ENCODE results near the gene SMIM33. TPM values are rescaled to one million over a fixed set of nuclear protein-coding genes. Genes with fewer than 3 reads are reported as not detected.
"Not testable (repeated sequence)": the region's sequence is repeated elsewhere in the genome, so short reads cannot be mapped to it uniquely, and the experiment has no call there.

Gene SMIM33
- polyA plus RNA-seq, 1 of the 3 experiments (the other 2 are of a cell fraction): not detected

DNA sequence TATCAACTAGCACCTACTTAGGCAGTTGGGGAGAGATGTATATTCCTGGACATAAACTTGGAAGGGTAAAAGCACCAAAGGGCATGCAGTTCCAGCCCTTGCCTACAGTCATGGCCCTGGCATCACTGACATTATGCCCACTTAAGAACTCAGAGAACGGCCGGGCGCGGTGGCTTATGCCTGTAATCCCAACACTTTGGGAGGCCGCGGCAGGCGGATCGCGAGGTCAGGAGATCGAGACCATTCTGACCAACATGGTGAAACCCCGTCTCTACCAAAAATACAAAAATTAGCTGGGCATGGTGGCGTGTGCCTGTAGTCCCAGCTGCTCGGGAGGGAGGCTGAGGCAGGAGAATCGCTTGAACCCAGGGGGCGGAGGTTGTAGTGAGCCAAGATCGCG, 30.4 kb upstream of the SMIM33 start:
- Histone ChIP-seq H3K4me1 (ENCODE audit: control insufficient read depth in 1 of 2, insufficient read depth in 2 of 2, low read depth in 1 of 2, low read length in 1 of 2) (peaks cover 10 to 22% of the 10 kb centered on the region in 2 experiments; a peak in 3 of 4 replicates), H3F3A (replicated peaks; ENCODE audit: insufficient read depth) (peaks cover 22% of the 10 kb centered on the region)
- H2AFZ ChIP-seq (ENCODE audit: low read depth); H3K4me2 ChIP-seq; H3K9me2 ChIP-seq; H3K27me3 ChIP-seq (ENCODE audit: insufficient read depth); H3K36me3 ChIP-seq (replicated peaks in 1 of 2; ENCODE audit: control insufficient read depth in 1 of 2, insufficient read depth in 2 of 2, low read length in 1 of 2); H3K4me3 ChIP-seq (ENCODE audit: low read depth in 2 of 2, low read length in 1 of 2); H3K9ac ChIP-seq; DNase-seq; POLR2A ChIA-PET; H3K9me3 ChIP-seq; H3K27ac ChIP-seq (ENCODE audit: low read depth in 2 of 2, low read length in 1 of 2); H3K79me2 ChIP-seq (ENCODE audit: insufficient read depth); H4K20me1 ChIP-seq (ENCODE audit: insufficient read depth): not testable (repeated sequence)
- CTCF ChIA-PET: interaction anchor here (1.0 kb wide), 1 partner anchor 73 kb away, joined by 4 read pairs; no protein-coding TSS in a partner anchor
- 93% methylated on average over 16 of the region's 17 CpGs for WGBS (ENCODE audit: low lambda C conversion rate)

GRCh38 chr5:139443831-139444453, 26.9 kb upstream of the SMIM33 start:
- CTCF ChIA-PET: interaction anchor here (0.6 to 2.6 kb wide), 3 partner anchors 22 to 144 kb away, joined by 3 to 10 read pairs (median 10); no protein-coding TSS in a partner anchor
- Histone ChIP-seq H4K20me1 (ENCODE audit: insufficient read depth) (no peaks in the 10 kb centered on the region), H3K9ac (peak overlapping the region; percentile 42; the same call in 1 of the 2 replicates), H3F3A (replicated peaks; ENCODE audit: insufficient read depth) (peaks cover 40% of the 10 kb centered on the region), H3K4me3 (ENCODE audit: low read depth in 2 of 2, low read length in 1 of 2) (no peak overlapping the region), H3K36me3 (replicated peaks in 1 of 2; ENCODE audit: control insufficient read depth in 1 of 2, insufficient read depth in 2 of 2, low read length in 1 of 2) (no peaks in the 10 kb centered on the region), H3K9me2 (no peaks in the 10 kb centered on the region), H3K9me3 (no peaks in the 10 kb centered on the region), H3K4me1 (ENCODE audit: control insufficient read depth in 1 of 2, insufficient read depth in 2 of 2, low read depth in 1 of 2, low read length in 1 of 2) (peaks cover 5 to 29% of the 10 kb centered on the region in 2 experiments; a peak in 3 of 4 replicates), H3K27me3 (ENCODE audit: insufficient read depth) (no peaks in the 10 kb centered on the region), H3K79me2 (ENCODE audit: insufficient read depth) (no peaks in the 10 kb centered on the region), H3K27ac (ENCODE audit: low read depth in 2 of 2, low read length in 1 of 2) (peak overlapping the region; percentile 67 to 87; a peak in 3 of 4 replicates), H3K4me2 (peak overlapping the region; percentile 36; the same call in 1 of the 2 replicates), H2AFZ (ENCODE audit: low read depth) (no peak overlapping the region)
- WGBS (ENCODE audit: low lambda C conversion rate): 26% methylated on average over 4 of the region's 4 CpGs
- POLR2A ChIA-PET: no interaction called here
- DNase-seq: peak; percentile 16
- TF ChIP-seq ELF1 (IDR thresholded peaks at IDR 0.05): no peak
- peak; percentile 95 for TF ChIP-seq JUND (IDR thresholded peaks at IDR 0.05)
- peak; percentile 90 for TF ChIP-seq TEAD4 (IDR thresholded peaks at IDR 0.05; ENCODE audit: borderline replicate concordance, insufficient read depth)
- no peak; the same call in 1 of the 2 replicates for TF ChIP-seq TAF1 (IDR thresholded peaks at IDR 0.05; ENCODE audit: borderline replicate concordance, low read depth, low read length)
- TF ChIP-seq EZH2phosphoT487 (IDR thresholded peaks at IDR 0.05; ENCODE audit: borderline replicate concordance, low read depth): no peak
- TF ChIP-seq CHD2 (IDR thresholded peaks at IDR 0.05; ENCODE audit: low read length, partially characterized antibody): no peak
- TF ChIP-seq USF1 (IDR thresholded peaks at IDR 0.05; ENCODE audit: borderline replicate concordance, low read depth): no peak
- TF ChIP-seq, protein P1, sequence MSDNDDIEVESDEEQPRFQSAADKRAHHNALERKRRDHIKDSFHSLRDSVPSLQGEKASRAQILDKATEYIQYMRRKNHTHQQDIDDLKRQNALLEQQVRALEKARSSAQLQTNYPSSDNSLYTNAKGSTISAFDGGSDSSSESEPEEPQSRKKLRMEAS (IDR thresholded peaks at IDR 0.05; ENCODE audit: low read depth): peak; percentile 71
- no peak for TF ChIP-seq SMC3 (IDR thresholded peaks at IDR 0.05; ENCODE audit: low read depth, low read length)
- TF ChIP-seq SIN3A (IDR thresholded peaks at IDR 0.05; ENCODE audit: borderline replicate concordance, low read depth, low read length): peak; percentile 79; the same call in 1 of the 2 replicates
- TF ChIP-seq IRF3 (IDR thresholded peaks at IDR 0.05; ENCODE audit: low read depth, low read length): no peak
- no peak for TF ChIP-seq GABPA (IDR thresholded peaks at IDR 0.05; ENCODE audit: low read depth)
- TF ChIP-seq NFIC (IDR thresholded peaks at IDR 0.05; ENCODE audit: borderline replicate concordance): peak; percentile 78
- TF ChIP-seq, protein P2, sequence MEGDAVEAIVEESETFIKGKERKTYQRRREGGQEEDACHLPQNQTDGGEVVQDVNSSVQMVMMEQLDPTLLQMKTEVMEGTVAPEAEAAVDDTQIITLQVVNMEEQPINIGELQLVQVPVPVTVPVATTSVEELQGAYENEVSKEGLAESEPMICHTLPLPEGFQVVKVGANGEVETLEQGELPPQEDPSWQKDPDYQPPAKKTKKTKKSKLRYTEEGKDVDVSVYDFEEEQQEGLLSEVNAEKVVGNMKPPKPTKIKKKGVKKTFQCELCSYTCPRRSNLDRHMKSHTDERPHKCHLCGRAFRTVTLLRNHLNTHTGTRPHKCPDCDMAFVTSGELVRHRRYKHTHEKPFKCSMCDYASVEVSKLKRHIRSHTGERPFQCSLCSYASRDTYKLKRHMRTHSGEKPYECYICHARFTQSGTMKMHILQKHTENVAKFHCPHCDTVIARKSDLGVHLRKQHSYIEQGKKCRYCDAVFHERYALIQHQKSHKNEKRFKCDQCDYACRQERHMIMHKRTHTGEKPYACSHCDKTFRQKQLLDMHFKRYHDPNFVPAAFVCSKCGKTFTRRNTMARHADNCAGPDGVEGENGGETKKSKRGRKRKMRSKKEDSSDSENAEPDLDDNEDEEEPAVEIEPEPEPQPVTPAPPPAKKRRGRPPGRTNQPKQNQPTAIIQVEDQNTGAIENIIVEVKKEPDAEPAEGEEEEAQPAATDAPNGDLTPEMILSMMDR (IDR thresholded peaks at IDR 0.05): no peak
- TF ChIP-seq FOXJ3 (CRISPR knock-in tag; IDR thresholded peaks at IDR 0.05): no peak
- TF ChIP-seq NRF1 (IDR thresholded peaks at IDR 0.05; ENCODE audit: low read depth, low read length): no peak
- TF ChIP-seq, protein P3, sequence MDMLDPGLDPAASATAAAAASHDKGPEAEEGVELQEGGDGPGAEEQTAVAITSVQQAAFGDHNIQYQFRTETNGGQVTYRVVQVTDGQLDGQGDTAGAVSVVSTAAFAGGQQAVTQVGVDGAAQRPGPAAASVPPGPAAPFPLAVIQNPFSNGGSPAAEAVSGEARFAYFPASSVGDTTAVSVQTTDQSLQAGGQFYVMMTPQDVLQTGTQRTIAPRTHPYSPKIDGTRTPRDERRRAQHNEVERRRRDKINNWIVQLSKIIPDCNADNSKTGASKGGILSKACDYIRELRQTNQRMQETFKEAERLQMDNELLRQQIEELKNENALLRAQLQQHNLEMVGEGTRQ (IDR thresholded peaks at IDR 0.05; ENCODE audit: borderline replicate concordance, low read depth, low read length): no peak
- TF ChIP-seq, protein P4, sequence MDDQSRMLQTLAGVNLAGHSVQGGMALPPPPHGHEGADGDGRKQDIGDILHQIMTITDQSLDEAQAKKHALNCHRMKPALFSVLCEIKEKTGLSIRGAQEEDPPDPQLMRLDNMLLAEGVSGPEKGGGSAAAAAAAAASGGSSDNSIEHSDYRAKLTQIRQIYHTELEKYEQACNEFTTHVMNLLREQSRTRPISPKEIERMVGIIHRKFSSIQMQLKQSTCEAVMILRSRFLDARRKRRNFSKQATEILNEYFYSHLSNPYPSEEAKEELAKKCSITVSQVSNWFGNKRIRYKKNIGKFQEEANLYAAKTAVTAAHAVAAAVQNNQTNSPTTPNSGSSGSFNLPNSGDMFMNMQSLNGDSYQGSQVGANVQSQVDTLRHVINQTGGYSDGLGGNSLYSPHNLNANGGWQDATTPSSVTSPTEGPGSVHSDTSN (IDR thresholded peaks at IDR 0.05): peak; percentile 97
- peak; percentile 64; the same call in 1 of the 2 replicates for TF ChIP-seq FOXM1 (IDR thresholded peaks at IDR 0.05; ENCODE audit: low read depth)
- 0 out of 2 replicates have a peak, but pooled peaks have one; percentile 27 for TF ChIP-seq MXI1 (IDR thresholded peaks at IDR 0.05; ENCODE audit: low read depth, low read length)
- TF ChIP-seq RCOR1 (IDR thresholded peaks at IDR 0.05; ENCODE audit: low read length): no peak
- TF ChIP-seq RXRA (IDR thresholded peaks at IDR 0.05; ENCODE audit: borderline replicate concordance, low read depth): no peak; the same call in 1 of the 2 replicates
